Hepatocyte (in vitro differentiated cells): Measurements from ENCODE around the gene OSBPL3. TPM values are rescaled to one million over a fixed set of nuclear protein-coding genes. Genes with fewer than 3 reads are reported as not detected.

Experiments used
- DNase-seq: peaks from one replicate; pipeline ENCODE4 v3.0.0-alpha.2; 2016; ENCODE audit warnings: low spot score
- H2AFZ ChIP-seq: fragments of 200-600 bp; sonication (generic); 2 replicates; pipeline ENCODE4 v1.6.0; 2016; ENCODE audit warnings: antibody characterized with exemption, mild to moderate bottlenecking
- H3K27ac ChIP-seq: fragments of 200-600 bp; sonication (generic); 2 replicates; pipeline ENCODE4 v1.5.1; 2016; ENCODE audit warnings: mild to moderate bottlenecking
- H3K27me3 ChIP-seq: fragments of 200-600 bp; sonication (generic); 2 replicates; pipeline ENCODE4 v1.6.1; 2016
- H3K36me3 ChIP-seq: fragments of 200-600 bp; sonication (generic); replicated peaks from 2 replicates; pipeline ENCODE4 v1.5.1; 2016; ENCODE audit warnings: low read depth; ENCODE audit not compliant: insufficient read depth
- H3K4me1 ChIP-seq: fragments of 200-600 bp; sonication (generic); 2 replicates; pipeline ENCODE4 v1.5.1; 2016; ENCODE audit warnings: mild to moderate bottlenecking, moderate library complexity; ENCODE audit not compliant: insufficient read depth
- H3K4me2 ChIP-seq: fragments of 200-600 bp; sonication (generic); 2 replicates; pipeline ENCODE4 v1.6.0; 2016
- H3K4me3 ChIP-seq: fragments of 200-600 bp; sonication (generic); 2 replicates; pipeline ENCODE4 v1.5.1; 2016; ENCODE audit warnings: mild to moderate bottlenecking
- H3K79me2 ChIP-seq: fragments of 200-600 bp; sonication (generic); 2 replicates; pipeline ENCODE4 v1.6.0; 2017; ENCODE audit warnings: mild to moderate bottlenecking
- H3K9me2 ChIP-seq: fragments of 200-600 bp; sonication (generic); replicated peaks from 2 replicates; pipeline ENCODE4 v1.6.0; 2017; ENCODE audit warnings: mild to moderate bottlenecking; ENCODE audit not compliant: insufficient read depth
- H3K9me3 ChIP-seq: fragments of 200-600 bp; sonication (generic); 2 replicates; pipeline ENCODE4 v1.5.1; 2016; ENCODE audit warnings: low read depth, mild to moderate bottlenecking
- H4K20me1 ChIP-seq: fragments of 200-600 bp; sonication (generic); 2 replicates; pipeline ENCODE4 v1.6.0; 2016; ENCODE audit warnings: mild to moderate bottlenecking; ENCODE audit not compliant: insufficient read depth, poor library complexity, severe bottlenecking
- EZH2 ChIP-seq: fragments of 200-600 bp; sonication (generic); IDR thresholded peaks from 2 replicates; pipeline ENCODE4 v1.6.1; 2016; ENCODE audit warnings: antibody characterized with exemption, mild to moderate bottlenecking, borderline replicate concordance
- EZH2phosphoT487 ChIP-seq: fragments of 200-600 bp; sonication (generic); IDR thresholded peaks from one replicate; pipeline ENCODE4 v1.6.1; 2018; ENCODE audit warnings: antibody characterized with exemption, mild to moderate bottlenecking, low read depth, moderate library complexity; ENCODE audit not compliant: unreplicated experiment, severe bottlenecking
- WGBS: methylation state at CpG from one replicate; pipeline ENCODE4 v1.1.6; 2016; ENCODE audit warnings: low lambda C conversion rate; ENCODE audit errors: missing lambda C conversion rate; 5-methylcytosine and 5-hydroxymethylcytosine counted together
- polyA plus RNA-seq: library from polyadenylated mRNA; unstranded; fragments of >200 nt; fragmentation: Nextera tagmentation; extraction: Ambion mirVana; gene quantifications from 2 replicates; pipeline ENCODE4 v1.2.1, GENCODE V29; 2016
- total RNA-seq: library from RNA; depleted of rRNA; stranded (reverse); fragments of >200 nt; gene quantifications from 2 replicates; pipeline ENCODE4 v1.2.3, GENCODE V29; 2014
- TF ChIP-seq, protein P1 (sequence below): fragments of 200-600 bp; sonication (generic); IDR thresholded peaks from 2 replicates; pipeline ENCODE4 v1.5.1; 2016; ENCODE audit warnings: antibody characterized with exemption, mild to moderate bottlenecking; ENCODE audit not compliant: poor library complexity

OSBPL3 gene
- total and polyA plus RNA-seq, 2 experiments from 2014 or later, result 11.4 to 18.0 TPM

DNA sequence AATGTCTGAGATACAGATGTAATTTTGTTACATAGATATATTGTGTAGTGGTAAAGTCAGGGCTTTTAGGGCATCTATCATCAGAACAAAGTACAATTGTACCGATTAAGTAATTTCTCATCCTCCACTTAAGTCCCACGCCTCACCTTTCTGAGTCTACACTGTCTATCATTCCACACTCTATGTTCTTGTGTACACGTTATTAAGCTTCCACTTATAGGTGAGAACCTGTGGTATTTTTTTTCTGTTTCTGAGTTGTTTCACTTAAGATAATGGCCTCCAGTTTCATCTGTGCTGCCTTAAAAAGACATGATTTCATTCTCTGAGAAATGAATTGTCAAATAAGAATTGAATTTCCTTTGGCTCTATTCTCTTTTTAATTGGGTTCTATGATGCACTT, 15.5 kb upstream of the OSBPL3 start:
- Histone ChIP-seq H3K9me3 (no peaks in the 10 kb centered on the region), H3K9me2 (no peaks in the 10 kb centered on the region), H2AFZ (no peak overlapping the region), H3K27me3 (no peaks in the 10 kb centered on the region), H3K4me2 (no peak overlapping the region), H3K4me3 (no peak overlapping the region), H4K20me1 (no peaks in the 10 kb centered on the region), H3K27ac (no peak overlapping the region), H3K79me2 (no peaks in the 10 kb centered on the region), H3K36me3 (no peaks in the 10 kb centered on the region), H3K4me1 (no peaks in the 10 kb centered on the region)
- TF ChIP-seq, protein P1, sequence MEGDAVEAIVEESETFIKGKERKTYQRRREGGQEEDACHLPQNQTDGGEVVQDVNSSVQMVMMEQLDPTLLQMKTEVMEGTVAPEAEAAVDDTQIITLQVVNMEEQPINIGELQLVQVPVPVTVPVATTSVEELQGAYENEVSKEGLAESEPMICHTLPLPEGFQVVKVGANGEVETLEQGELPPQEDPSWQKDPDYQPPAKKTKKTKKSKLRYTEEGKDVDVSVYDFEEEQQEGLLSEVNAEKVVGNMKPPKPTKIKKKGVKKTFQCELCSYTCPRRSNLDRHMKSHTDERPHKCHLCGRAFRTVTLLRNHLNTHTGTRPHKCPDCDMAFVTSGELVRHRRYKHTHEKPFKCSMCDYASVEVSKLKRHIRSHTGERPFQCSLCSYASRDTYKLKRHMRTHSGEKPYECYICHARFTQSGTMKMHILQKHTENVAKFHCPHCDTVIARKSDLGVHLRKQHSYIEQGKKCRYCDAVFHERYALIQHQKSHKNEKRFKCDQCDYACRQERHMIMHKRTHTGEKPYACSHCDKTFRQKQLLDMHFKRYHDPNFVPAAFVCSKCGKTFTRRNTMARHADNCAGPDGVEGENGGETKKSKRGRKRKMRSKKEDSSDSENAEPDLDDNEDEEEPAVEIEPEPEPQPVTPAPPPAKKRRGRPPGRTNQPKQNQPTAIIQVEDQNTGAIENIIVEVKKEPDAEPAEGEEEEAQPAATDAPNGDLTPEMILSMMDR, result no peak
- TF ChIP-seq EZH2 (no peak), EZH2phosphoT487 (no peak)
- no peak for DNase-seq
- 77% methylated on average over 3 of the region's 3 CpGs for WGBS

DNA sequence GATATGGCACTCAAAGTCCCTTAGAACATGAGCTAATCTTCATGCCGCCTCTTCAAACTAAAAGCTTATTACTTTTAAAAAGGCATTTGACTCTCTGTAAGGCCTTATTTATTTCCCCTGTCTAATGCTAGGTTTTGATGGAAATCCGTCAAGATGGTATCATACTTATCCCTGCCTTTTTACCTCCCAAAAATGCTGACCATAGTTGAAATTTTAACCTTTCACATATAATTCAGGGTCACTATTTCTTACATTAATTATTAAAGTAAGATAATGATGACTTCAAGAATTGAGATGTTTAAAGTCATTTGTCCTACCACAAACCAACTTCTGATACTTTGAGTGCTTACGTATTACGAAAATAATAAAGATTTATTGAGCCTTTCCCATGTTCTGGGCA, 12.3 kb upstream of the OSBPL3 start:
- no peaks in the 10 kb centered on the region for H3K79me2 ChIP-seq
- no peaks in the 10 kb centered on the region for H3K4me1 ChIP-seq
- no peaks in the 10 kb centered on the region for H4K20me1 ChIP-seq
- 95% methylated on average over 4 of the region's 4 CpGs for WGBS
- H3K27me3 ChIP-seq, result no peaks in the 10 kb centered on the region
- no peak overlapping the region for H3K4me2 ChIP-seq
- H3K4me3 ChIP-seq, result no peak overlapping the region
- no peaks in the 10 kb centered on the region for H3K9me3 ChIP-seq
- TF ChIP-seq EZH2, result no peak
- TF ChIP-seq, protein P1, result no peak
- TF ChIP-seq EZH2phosphoT487, result no peak
- H3K9me2 ChIP-seq, result no peaks in the 10 kb centered on the region
- no peaks in the 10 kb centered on the region for H3K36me3 ChIP-seq
- H3K27ac ChIP-seq, result no peak overlapping the region
- no peak overlapping the region for H2AFZ ChIP-seq
- no peak for DNase-seq

DNA sequence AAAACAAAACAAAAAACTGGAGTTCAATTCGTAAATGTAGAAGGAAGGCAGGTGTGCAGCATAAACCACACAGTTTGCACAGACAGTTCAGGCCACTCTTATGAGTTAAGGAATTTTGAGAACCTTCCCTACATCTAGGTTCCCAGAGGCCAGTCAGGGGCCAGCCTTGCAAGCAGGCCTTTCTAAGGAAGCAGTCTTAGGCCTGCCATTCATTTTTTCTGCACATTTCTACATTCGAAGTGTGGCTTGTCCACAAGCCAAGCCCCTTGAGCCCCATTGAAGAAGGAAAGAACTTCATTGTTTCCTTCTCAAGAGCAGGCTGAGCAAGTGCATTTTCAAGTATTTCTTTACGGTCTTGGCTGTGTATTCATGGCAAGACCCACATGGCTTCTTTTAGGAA, 11.4 kb upstream of the OSBPL3 start:
- no peak overlapping the region for H2AFZ ChIP-seq
- no peak overlapping the region for H3K27ac ChIP-seq
- no peak overlapping the region for H3K4me3 ChIP-seq
- WGBS, result 90% methylated on average over 3 of the region's 3 CpGs
- no peaks in the 10 kb centered on the region for H3K36me3 ChIP-seq
- no peaks in the 10 kb centered on the region for H3K27me3 ChIP-seq
- no peaks in the 10 kb centered on the region for H3K4me1 ChIP-seq
- TF ChIP-seq EZH2phosphoT487, result no peak
- TF ChIP-seq, protein P1, result no peak
- TF ChIP-seq EZH2, result no peak
- H3K4me2 ChIP-seq, result no peak overlapping the region
- DNase-seq, result no peak
- no peaks in the 10 kb centered on the region for H4K20me1 ChIP-seq
- H3K9me3 ChIP-seq, result no peaks in the 10 kb centered on the region
- H3K79me2 ChIP-seq, result no peaks in the 10 kb centered on the region
- no peaks in the 10 kb centered on the region for H3K9me2 ChIP-seq

DNA sequence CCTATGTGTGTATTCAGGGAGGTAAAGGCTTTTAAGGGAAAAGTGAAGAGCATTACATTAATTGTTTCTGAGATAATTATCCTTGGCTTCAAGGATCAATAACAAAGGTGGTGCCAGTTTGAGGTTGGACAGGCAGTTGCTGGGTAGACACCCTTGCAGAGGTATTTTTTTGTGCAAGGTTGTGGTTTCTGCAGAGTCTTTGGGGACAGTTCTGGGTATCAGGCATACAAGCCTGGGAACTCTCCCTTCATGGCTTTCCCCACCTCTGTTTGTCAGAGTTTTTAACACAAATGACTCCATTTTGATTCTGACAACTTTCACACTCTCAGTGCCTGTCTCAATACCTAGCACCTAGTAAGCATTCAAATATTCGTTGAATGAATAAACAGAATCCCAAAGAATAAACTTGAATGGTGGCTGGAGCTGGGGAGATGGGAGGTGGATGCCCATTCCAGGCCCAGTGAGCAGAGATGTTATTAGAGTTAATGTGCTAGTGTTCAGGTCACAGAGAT, 7.4 kb upstream of the OSBPL3 start:
- H3K4me3 ChIP-seq, result no peak overlapping the region
- no peaks in the 10 kb centered on the region for H3K27me3 ChIP-seq
- TF ChIP-seq EZH2 (no peak), EZH2phosphoT487 (no peak)
- TF ChIP-seq, protein P1, result no peak
- no peaks in the 10 kb centered on the region for H3K4me1 ChIP-seq
- DNase-seq, result no peak
- no peaks in the 10 kb centered on the region for H4K20me1 ChIP-seq
- H3K79me2 ChIP-seq, result no peaks in the 10 kb centered on the region
- no peak overlapping the region for H2AFZ ChIP-seq
- no peak overlapping the region for H3K27ac ChIP-seq
- no peaks in the 10 kb centered on the region for H3K9me2 ChIP-seq
- no peaks in the 10 kb centered on the region for H3K36me3 ChIP-seq
- H3K9me3 ChIP-seq, result no peaks in the 10 kb centered on the region
- no peak overlapping the region for H3K4me2 ChIP-seq
- 100% methylated on average over 1 of the region's 1 CpG for WGBS
